IPS-11a (cell line): ENCODE results near the gene MLLT3.

Experiments used
- H3K4me3 ChIP-seq: one replicate; pipeline ENCODE4 v1.5.1; 2013; ENCODE audit warnings: low read depth, low read length, control low read depth

The MLLT3 gene

DNA sequence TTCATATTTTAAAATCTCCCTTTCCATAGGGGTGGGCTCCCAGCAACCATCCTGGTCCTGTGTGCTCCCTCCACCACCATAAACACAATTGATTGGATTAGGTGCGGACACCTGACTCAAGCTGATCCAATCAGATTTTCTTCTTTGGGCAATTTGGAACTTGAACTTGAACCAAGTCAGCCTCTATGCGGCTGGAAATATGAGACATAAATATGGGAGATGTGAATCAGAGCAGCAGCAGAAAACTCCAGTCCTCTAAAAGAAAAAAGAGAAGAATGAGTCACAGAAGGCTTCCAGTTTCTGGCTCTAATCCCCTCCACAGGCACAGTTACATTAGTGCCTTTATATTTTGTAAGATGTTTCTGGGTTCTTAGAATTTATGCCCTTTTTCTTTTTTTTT lies 306.6 kb downstream of the MLLT3 start:
- no peak overlapping the region for H3K4me3 ChIP-seq

DNA sequence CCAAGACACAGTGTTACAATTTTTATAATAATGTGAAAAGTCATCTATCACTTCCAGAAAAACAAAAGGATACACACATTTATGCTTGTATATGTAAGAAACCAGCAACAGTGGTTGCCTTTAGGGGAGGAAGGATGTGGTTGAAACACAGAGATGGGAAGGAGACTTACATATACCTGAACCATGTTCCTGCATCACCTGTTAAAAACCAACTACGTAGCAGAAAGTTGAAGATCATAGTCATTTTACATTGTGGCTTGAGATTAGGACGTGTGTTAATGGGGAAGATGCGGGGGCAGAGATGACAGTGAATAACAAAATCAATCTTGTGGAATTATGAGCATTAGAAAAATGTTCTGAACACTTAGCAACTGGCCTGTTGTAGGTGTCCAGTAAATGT lies 307.3 kb downstream of the MLLT3 start:
- H3K4me3 ChIP-seq: no peak overlapping the region

- no peak overlapping the region for H3K4me3 ChIP-seq
Measured at GRCh38 chr9:20313415-20313814, 308.9 kb downstream of the MLLT3 start.

GRCh38 chr9:20312732-20313131 lies 309.6 kb downstream of the MLLT3 start:
- H3K4me3 ChIP-seq: no peak overlapping the region

DNA sequence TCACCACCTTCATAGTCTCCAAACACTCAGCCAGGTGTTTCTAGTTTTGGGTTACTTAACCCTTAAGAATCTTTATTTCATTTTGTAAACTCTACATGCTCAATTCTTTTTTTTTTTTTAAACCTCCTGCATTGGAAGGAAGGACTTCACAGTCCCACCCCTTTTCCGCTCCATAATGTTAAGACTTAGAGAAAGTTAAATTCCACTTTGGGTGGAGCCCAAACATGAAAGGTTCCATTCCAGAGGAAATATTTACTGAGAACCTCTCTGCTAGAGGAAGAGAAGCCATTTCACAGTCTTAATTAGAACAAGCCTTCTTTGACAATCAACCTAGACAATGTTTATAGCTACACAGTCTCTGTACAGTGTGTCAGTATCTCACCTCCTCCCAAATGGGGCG lies 312.3 kb downstream of the MLLT3 start:
- H3K4me3 ChIP-seq: no peak overlapping the region

- no peak overlapping the region for H3K4me3 ChIP-seq
Measured at GRCh38 chr9:20309124-20309523, 313.2 kb downstream of the MLLT3 start.

DNA sequence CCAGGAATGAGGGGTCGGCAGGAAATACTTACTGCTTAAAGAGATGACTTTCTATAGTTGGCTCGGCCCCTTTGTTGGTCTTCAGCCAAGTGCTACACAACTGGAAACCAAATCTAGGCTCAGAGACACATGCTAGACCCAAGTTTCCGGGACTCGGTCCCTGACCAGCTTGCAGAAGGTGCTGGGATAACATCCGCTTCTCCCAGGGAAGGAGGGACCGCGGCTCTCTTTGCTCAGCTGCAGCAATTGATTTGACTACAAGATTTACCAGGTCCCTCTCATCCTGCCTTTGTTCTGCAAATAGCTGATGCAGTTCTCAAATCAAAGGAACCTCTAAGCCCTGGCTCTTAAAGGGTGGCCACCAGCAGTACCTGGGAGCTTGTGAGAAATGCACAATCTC lies 314.7 kb downstream of the MLLT3 start:
- H3K4me3 ChIP-seq: no peak overlapping the region

DNA sequence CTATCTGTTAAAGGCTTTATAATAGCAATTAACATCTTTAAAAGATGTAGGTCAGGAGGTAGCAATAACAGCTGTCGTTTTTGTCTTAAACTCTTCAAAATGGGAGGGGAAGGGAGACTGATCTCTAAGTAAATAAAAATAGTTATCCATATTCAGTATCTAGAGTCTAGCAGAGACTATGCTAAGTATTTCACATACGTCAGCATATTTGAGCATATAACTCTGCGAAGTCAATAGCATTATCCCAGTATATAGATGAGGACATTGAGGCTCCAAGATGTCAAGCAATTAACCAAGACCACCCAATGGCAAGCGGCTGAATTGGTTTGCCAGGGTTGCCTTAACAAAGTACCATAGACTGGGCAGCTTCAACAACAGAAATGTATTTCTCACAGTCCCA lies 316.8 kb downstream of the MLLT3 start:
- H3K4me3 ChIP-seq: no peak overlapping the region

DNA sequence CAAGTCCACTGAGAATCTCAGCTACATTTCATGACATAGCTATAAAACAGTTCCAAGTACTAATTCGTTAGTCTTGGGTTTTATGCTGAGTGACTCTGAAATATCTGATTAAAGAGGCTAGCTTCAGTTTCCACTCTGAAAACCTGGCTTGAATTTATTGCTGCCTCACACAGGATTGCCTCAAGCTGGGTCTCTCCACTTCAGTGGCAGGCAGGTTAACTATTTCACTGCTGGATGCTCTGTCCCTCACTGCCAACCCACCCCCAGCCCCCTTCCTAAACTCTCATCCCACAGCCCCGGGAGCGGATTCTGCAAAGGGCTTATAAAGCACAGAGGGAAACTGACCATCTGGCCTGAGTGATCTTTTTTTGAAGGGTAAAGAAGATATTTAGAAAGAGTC lies 318.3 kb downstream of the MLLT3 start:
- H3K4me3 ChIP-seq: no peak overlapping the region

- no peak overlapping the region for H3K4me3 ChIP-seq
Measured at GRCh38 chr9:20303066-20303465, 319.2 kb downstream of the MLLT3 start.

GRCh38 chr9:20302197-20302596 lies 320.1 kb downstream of the MLLT3 start:
- no peak overlapping the region for H3K4me3 ChIP-seq

- H3K4me3 ChIP-seq: no peak overlapping the region
Measured at GRCh38 chr9:20300430-20301115, 321.7 kb downstream of the MLLT3 start.

- no peak overlapping the region for H3K4me3 ChIP-seq
Measured at GRCh38 chr9:20297646-20298084, 324.6 kb downstream of the MLLT3 start.

DNA sequence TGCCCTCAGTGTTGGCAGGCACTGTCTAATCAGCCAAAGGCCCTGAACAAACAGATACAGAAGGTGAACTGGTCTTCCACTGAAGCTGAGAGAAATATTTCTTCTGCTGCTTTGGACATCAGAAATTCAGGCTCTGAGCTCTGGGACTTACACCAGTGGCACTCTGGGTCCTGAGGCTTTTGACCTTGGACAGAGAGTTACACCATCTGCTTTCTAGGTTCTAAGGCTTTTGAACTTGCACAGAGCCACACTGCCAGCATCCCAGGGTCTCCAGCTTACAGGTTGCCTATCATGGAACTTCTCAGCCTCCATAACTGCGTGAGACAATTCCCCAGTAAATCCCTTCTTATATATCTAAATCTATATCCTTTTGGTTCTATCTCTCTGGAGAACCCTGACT lies 326.7 kb downstream of the MLLT3 start:
- H3K4me3 ChIP-seq: no peak overlapping the region

GRCh38 chr9:20294046-20294750 lies 328.1 kb downstream of the MLLT3 start:
- H3K4me3 ChIP-seq: no peak overlapping the region

- H3K4me3 ChIP-seq: no peak overlapping the region
Measured at GRCh38 chr9:20292002-20292401, 330.3 kb downstream of the MLLT3 start.
